Head of caudate nucleus (tissue), 42 donors: ENCODE results near the gene EXOC8.

ENCODE experiments used
- DNase-seq, 42 donors: peaks; one replicate each; pipeline versions ENCODE4 v3.0.0 to v3.0.0-alpha.2; 2020 to 2021; ENCODE audit warnings: mixed read lengths in 7 of 42
- intact Hi-C: fragments of 100-400 bp; cut with DNase I; formaldehyde crosslinking; loops from one replicate; pipeline ENCODE4 v1.15.0; 2022

The EXOC8 gene

DNA sequence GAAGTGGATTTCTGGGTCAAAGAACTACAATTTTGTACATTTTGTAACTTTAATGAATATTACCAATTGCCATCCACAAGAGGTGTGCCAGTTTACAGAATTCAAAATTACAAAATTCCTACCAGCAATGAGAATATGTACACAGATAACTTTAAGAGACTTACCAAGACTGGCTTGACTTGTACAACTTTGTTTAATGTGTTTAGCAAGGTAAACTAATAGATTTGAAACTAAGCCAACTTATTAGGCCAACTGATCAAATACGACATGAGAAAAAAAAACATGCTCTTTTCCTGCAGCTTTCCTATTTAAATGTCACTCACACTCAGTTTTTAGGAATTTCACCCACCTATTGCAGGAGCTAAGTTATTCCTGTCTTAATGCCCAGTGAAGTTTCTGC, 11.4 kb downstream of the EXOC8 start:
- intact Hi-C loops = no loop called here
- DNase-seq = no peak

DNA sequence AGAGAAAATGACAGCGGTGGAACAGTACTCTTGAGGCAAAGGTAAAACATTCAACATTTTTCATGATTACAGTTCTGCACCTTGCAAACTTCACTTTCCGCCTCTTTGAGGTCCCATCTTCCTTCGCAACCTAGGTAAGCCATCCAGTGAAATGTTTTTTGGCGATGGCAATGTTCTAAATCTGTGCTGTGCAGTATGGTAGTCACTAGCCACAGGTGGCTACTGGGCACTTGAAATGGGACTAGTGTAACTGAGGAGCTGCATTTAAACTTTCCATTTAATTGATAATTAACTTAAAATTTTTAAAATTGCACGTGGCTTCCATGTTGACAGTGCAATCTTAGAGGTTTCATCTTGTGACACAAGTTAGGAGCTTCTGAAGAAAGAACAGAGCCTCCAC, 13.0 kb downstream of the EXOC8 start:
- intact Hi-C loops = no loop called here
- no peak for DNase-seq

DNA sequence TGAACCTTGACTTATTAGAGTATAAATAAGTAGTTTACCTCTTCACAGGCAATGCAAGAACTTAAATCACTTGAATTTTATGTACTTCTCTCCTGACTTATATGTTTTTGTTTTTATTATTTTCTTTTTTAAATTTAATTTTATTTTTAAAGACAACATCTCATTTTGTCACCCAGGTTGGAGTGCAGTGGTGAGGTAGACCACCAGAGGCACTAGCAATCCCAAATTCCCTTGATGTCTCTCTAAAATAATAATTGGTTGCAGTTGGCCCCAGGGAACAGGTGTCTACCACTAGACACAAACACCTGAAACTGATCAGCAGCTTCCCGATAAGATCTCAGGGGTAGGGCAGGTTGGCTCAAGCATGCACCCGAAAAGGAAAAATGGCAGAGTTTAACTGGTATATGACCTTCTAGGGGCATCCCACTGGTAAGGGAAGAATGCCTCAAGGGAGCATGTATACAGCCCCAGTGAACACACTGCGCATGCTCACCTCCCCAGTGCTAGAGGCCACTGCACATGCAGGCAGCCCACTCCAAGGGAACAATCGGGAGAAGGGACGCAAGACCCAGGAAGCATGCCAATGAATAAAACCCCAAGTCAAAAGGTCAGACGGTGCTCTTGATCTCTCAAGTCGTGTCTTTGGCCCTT, 14.6 kb downstream of the EXOC8 start:
- no peak for DNase-seq
- intact Hi-C loops = no loop called here

DNA sequence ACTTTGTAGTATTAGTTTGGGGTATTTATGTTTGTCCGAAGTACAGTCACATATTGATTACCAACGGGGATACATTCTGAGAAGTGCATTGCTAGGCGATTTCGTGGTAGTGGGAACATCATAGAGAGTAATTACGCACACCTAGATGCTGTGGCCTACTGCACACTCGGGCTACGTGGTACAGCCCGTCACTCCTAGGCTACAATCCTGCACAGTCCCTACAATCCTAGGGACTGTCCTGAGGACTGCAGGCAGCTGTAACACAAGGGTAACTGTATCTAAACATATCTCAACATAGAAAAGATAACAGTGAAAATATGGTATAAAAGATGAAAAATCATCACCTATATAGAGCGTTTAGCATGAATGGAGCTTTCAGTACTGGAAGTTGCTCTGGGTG, 18.6 kb downstream of the EXOC8 start:
- no peak for DNase-seq
- intact Hi-C loops = no loop called here

DNA sequence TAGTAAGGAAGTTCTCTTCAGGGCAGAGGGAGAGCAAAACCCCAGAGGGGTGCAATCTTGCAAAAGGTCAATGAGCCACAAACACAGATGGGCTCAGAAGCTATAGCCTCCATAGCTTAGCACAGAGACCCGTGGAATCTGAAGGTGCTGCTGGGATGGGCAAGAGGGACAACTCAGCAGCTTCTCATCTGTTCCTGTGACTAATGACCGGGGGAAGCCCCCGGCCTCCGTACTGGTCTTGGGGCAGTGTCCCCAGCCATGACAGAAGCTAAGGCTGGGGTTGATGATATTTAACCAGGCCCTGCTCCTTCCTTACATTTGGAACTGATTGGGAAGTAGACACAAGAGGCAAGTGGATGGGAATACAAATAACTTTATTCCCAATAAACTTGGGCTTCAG, 19.1 kb downstream of the EXOC8 start:
- no peak for DNase-seq
- intact Hi-C loops = no loop called here

DNA sequence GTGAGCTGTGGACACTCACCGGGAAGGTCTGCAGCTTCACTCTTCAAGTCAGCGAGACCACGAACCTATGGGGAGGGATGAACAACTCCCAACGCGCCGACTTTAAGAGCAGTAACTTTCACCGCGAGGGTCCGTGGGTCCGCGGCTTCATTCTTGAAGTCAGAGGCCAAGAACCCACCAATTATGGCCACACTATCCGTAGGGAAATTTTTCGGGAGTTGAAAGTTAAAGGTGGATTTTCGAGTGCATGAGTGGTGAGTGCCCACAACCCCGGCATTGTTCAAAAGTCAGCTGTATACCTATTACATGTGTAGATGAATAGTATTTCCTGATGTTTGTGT, 19.7 kb downstream of the EXOC8 start:
- intact Hi-C loops = no loop called here
- no peak for DNase-seq

DNA sequence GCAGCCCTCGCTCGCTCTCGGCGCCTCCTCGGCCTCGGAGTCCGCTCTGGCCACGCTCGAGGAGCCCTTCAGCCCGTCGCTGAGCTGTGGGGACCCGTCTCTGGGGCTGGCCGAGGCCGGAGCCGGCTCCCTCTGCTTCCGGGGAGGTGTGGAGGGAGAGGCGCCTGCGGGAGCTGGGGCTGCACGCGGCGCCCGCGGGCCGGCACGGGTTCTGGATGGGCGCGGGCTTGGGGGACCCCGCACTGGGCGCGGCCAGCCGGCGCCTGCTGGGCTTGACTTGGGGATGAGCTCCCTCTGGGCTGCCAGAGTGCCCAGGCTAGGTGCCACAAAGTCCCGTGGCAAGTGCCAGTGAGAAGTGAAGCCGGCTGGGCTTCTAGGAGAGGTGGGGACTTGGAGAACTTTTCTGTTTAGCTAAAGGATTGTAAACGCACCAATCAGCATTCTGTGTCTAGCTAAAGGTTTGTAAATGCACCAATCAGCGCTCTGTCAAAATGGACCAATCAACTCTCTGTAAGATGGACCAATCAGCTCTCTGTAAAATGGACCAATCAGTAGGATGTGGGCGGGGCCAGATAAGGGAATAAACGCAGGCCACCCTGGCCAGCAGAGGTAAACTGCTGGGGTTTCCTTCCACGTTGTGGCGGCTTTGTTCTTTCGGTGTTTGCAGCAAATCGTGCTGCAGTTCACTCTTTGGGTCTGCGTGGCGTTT, 20.2 kb downstream of the EXOC8 start:
- intact Hi-C loops = no loop called here
- peak in 1 of 42 donors; percentile 14 for DNase-seq

DNA sequence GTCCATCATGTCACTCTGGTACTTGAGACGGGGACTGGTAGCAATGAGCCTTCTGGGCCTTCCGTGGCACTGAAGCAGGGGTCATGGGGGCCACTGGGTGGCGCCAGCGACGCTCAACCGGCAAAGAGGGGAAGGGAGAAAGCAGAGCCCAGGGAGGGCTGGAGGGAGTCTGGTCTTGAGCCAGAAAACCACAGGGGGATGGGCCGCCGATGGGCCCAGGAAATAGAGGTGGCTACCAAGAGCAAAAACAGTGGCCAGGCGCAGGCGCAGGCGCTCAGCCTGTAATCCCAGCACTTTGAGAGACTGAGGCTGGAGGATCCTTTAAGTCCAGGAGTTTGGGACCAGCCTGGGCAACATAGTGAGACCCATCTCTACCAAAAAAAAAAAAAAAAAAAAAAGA, 21.8 kb downstream of the EXOC8 start:
- peak in 20 of 42 donors; percentile 6 to 47 (median 15) for DNase-seq

DNA sequence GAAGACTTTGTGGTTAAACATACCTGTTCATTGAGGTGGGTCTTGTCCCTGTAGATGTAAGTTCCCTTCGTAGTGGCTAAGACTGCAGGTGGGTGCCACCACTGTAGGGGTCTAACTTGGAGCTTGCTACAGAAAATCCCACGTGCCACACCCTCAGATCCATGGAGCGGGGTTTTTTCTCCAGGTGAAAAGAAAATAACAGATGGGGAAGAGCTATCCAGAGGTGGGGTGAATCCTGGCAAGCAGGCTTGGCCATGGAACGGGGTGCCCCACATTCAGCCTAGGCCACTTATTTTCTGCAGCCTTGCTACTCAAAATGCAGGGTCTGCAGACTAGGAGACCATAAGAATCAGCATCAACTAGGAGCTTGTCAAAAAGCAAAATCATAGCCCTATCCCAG, 24.0 kb downstream of the EXOC8 start:
- peak in 1 of 42 donors; percentile 9 for DNase-seq
- intact Hi-C loops = no loop called here

More for the DNA sequence above, 21.8 kb downstream of the EXOC8 start:
- intact Hi-C loops = no loop called here

DNA sequence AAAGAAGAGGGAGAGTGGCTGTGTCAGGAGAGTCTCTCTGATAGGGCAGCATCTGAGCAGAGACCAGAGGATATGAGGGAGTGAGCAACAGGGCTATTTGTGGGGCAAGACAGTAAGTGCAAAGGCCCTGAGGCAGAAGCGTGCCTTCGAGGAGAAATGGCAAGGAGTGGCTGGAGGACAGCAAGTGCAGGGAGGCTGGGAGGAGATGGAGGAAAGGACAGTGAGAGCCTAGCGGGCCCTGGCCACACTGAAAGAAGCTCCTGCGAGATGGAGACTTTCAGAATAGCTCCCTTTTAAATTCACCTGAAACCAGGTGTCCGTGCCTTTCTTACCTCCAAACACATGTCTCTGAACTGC, 25.2 kb downstream of the EXOC8 start:
- intact Hi-C loops = no loop called here
- no peak for DNase-seq

DNA sequence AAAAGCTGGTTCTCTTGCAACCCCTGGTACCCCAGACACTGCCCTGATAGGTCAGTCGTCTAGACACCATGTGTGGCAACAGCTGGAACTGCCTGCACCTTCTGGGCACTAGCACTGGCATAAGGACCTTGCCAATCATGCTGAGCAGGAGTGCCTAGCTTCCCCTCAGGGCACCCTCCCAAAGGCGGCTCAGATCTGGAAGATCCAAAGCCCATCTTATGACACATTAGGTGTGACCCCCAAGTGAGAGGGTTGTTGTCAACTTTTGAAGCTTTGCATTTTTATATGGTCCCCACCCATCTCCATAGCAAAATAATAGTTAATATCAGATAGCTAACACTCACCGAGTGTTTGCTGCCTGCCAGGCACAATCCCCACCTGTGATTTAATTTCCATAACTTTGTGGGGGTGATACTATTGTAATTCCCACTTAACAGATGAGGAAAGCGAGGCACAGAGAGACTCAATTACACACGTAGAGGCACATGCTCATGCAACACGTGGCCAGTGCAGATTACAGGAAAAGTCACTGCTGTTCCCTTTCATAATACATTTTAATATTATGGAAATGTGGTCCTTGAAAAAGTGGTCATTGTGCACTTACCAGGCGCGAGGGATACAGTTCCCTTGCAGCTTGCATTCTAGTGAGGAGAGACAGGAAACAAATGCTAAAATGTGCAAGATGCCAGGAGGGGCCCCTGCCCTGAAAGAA, 25.8 kb downstream of the EXOC8 start:
- intact Hi-C loops = no loop called here
- DNase-seq = peak in 1 of 42 donors; percentile 21

DNA sequence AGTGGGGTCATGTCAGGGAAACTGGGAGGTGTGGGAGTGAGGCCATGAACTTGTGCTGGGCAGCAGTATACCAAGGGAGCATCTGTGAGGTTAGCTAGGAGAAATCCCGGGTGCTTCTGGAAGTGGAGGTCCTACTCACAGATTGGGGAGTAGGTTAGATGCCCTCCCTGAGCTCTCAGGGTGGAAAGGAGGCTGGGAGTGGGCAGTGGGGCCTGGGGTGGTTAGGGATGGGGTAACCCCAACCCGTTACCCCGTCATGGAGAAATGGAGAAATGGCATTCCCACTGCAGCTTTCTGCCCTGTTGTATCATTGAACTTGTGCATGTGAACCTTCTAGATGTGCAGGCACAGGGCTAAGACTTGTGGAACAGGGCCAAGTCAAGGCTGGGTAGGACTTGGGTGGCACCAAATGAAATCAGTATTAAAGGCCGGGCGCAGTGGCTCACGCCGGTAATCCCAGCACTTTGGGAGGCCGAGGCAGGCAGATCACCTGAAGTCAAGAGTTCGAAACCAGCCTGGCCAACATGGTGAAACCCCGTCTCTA, 27.2 kb downstream of the EXOC8 start:
- DNase-seq = no peak

DNA sequence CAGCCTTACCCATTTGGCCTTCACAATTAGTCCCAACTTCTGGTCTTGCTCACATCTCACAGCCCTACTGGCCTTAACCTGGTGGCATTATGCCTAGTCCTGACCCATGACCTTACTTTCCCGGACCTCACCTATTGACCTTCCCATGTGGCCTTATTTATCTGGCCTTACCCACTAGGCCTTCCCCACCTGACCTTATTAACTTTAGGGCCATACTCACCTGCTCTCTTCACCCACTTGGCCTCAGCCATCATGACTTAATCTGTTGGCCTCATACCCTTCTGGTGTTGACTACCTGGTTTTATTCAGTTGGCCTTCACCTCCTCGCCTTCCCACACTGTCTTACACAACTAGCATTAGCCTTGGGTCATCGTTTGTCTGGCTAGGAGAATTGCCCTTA, 35.7 kb downstream of the EXOC8 start:
- intact Hi-C loops = no loop called here
- DNase-seq = no peak

More for the DNA sequence above, 27.2 kb downstream of the EXOC8 start:
- intact Hi-C loops = no loop called here

DNA sequence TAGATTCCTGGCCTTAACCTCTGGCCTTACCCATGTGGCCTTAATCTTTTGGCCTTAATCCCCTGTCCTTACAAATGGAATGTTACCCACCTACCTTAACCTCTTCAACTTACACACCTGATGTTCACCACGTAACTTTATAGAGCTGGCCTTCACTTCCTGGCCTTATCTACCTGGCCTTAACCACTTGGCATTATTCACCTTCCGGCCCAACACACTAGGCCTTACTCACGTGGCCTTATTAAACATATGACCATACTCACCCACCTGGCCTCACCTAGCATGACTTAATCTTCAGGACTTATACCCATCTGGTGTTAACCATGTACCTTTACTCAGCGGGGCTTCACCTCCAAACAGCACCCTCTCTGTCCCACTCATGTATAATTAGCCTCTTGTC, 41.7 kb downstream of the EXOC8 start:
- intact Hi-C loops = no loop called here
- no peak for DNase-seq

DNA sequence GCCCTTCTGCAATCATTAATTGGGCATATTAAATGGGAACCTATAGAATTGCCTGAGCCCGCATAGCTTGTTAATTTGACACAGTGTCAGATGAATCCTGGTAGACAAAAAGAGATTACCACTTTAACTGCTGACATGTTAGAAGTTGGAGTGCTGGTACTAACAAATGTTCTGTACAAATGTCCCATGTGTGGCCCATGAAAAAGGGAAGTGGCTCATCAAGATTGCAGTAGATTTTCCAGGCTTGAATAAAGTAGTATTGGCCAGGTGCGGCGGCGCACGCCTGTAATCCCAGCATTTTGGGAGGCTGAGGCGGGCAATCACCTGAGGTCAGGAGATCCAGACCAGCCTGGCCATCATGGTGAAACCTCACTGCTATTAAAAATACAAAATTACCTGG, 51.0 kb downstream of the EXOC8 start:
- intact Hi-C loops = no loop called here
- no peak for DNase-seq

DNA sequence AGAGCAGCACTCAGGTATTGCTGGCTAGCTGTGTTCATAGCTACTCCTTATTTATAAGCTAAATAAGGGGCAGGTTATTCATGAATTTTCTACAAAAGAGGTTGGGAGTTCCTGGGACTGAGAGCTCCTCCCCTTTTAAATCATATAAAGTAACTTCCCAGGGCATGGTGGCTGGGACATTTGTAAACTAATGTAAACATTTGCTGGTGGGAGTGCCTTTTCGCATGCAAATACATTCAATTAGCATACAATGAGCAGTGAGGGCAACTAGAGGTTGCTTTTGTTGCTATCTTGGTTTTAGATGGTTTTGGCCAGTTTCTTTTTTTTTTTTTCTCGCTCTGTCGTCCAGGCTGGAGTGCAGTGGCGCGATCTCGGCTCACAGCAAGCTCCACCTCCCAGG, 53.2 kb downstream of the EXOC8 start:
- intact Hi-C loops = no loop called here
- DNase-seq = no peak
